NCI-H1417 treated with DMSO at 0.1 percent for 48 hours (cell line): ENCODE data around the gene CADM3.

ENCODE experiments used
- DNase-seq: peaks from one replicate; lab custom pipeline; 2025; lab: John Stamatoyannopoulos, UW

The CADM3 gene

DNA sequence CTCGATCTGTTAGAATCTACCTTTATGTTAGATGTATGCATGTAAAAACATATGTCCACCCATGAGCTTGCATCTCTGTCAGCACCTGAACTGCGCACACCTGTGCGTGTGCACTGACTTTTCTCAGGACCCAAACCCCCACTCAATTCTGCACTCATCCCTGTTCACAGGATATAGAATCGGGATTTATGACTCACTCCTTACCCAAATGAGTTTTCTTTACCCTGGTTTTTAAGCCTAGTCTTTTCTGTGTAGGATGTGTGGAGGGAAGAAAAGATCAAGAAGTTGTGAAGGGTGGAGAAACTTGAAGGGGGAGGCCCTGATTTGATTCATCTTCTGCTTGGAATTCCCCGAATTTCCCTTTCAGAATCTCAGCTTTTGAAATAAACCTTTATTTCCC is 35.7 kb downstream of the CADM3 start:
- no peak for DNase-seq

DNA sequence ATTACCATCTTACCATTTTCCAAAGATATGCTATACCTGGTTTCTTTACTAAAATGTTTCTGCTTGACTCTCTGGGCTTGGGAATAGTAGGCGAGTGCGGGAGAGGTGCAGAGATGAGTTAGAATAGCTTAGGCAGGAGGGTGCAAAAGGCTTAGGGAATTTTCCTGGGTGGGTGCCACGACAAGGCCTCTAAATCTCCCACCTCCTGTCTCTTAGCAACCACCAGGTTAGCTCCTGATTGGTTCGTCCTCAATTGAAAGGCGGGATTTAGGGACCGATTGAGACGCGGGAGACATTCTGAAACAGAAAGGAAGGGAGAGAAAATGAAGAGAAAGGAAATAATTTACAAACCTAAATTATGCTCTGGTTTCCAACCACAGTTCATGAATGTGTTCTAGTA is 36.4 kb downstream of the CADM3 start:
- DNase-seq: no peak

DNA sequence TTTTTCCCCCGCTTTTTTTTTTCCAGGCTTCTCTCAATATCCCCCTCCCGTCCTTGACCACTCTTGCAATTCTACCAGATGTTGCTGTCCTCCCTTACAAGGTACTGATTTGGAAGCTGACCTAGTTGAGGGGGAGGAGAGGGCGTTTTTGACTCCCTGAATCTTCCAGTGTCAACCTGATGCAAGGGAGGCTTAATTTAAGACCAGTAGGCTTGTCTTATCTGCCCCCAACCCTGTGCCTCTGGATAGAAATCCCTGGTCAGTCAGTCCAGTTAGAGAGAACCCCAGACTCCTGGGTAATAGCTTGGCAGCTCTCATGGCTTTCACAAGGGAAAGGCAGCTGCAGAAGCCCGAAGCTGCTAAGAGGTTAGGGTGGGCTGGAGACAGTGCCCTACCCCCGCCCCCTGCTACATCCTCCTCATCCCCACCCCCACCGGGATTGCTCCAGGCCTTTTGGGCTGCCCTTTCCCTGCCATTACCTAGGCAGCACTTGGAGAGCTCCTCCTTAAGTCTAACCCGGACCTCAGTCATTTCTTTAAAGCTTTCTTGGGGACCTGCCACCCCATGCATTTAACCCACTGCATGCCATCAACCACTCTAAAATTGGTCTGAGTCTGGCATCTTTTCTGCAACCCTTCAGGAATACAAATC is 36.9 kb downstream of the CADM3 start:
- no peak for DNase-seq

DNA sequence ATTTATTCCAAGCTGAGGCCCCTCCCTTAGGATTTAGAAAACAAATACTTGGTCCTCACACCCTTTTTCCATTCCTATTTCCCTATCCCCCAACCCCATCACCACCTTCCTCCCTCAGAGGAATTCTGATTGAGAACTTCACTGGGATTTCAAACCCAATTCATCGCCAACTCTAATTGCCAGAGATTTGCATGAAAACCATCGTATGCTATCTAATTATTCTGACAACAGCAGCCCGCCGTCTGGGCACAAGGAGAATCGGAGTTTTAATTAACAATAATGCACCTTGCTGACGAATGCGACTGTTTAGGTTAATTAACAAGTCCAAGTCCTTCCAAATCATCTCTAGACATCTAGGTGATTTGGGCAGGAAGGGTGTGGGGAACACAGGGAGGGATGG is 37.6 kb downstream of the CADM3 start:
- no peak for DNase-seq

DNA sequence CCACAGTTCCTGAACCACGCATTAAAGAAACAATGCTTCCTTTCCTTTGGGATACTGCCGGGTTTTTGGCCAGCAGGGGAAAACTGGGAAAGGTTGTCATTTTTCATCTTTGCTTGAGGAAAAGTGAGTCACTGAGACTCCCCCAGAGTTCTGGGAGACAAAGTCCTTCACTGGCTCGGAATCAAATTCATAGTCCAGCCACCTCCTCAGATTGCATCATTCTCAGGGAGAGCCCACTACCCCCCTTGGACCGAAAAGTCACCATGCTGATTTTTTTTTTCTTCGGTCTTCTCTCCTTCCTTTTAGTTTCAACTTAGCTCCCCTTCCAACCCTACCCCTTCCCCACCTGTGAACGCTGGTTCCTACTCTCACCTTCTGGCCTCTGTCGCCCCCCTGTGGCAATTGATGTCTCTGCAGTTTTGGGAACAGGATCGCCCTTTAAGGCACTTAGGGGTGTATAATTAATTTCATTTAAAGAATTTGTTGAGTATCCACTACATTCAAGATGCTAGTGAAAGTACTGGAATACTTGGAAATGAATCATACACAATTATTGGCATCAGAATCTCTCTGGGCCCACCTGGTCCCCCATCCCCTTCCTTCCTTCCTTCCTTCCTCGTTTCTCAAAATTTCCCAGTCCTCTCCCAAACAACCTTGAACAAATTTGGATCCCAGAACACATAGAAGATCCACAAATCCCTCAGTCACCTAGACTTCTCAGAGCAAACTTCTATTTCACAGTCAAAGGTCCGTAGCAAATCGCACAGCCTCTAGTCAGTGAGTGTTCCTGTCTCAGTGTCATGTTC is 40.1 kb downstream of the CADM3 start:
- DNase-seq: no peak

DNA sequence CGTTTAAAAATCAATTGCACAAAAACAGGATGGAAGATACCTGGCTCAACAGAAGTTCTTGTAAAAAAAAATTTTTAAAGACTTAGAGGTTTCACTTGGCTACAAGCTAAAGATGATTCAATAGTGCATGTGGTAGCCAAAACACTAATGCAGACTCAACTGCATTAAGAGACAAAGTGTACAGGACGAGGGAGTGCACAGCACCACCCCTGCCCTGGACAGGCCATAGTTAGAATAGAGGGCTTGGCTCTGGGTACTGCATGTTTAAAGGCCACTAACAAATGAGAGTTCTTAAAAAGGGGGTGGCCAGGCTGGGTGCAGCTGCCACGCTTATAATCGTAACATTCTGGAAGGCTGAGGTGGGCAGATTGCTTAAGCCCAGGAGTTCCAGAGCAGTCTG is 41.2 kb downstream of the CADM3 start:
- DNase-seq: no peak

DNA sequence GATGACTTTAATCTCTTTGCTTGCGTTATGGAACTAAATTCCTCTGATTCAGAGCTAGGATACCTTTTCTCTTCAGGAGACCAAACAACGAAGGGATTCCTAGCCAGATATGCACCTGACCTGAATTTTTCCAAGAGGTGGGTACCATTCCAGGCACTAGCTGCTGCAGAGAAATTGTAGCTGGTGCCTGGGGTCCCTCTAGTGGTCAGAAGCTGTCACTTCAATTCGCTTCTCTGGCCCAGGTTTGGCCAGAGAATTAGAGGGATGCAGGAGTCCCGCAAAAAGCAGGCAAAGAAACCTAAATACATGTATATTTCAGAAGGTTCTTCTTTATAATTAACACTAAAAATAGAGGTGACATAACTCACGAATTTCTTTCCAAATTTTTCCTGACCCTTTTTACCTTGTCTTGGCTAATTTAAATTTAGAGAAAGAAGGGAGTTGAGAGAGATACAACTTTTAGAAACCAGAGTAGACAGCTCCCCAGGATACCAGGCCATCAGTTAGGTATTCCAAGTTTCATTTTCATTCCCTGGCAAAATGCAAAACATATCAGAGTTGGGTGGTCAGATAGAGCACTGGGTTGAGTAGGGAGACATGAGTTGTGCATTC is 42.8 kb downstream of the CADM3 start:
- DNase-seq: no peak

DNA sequence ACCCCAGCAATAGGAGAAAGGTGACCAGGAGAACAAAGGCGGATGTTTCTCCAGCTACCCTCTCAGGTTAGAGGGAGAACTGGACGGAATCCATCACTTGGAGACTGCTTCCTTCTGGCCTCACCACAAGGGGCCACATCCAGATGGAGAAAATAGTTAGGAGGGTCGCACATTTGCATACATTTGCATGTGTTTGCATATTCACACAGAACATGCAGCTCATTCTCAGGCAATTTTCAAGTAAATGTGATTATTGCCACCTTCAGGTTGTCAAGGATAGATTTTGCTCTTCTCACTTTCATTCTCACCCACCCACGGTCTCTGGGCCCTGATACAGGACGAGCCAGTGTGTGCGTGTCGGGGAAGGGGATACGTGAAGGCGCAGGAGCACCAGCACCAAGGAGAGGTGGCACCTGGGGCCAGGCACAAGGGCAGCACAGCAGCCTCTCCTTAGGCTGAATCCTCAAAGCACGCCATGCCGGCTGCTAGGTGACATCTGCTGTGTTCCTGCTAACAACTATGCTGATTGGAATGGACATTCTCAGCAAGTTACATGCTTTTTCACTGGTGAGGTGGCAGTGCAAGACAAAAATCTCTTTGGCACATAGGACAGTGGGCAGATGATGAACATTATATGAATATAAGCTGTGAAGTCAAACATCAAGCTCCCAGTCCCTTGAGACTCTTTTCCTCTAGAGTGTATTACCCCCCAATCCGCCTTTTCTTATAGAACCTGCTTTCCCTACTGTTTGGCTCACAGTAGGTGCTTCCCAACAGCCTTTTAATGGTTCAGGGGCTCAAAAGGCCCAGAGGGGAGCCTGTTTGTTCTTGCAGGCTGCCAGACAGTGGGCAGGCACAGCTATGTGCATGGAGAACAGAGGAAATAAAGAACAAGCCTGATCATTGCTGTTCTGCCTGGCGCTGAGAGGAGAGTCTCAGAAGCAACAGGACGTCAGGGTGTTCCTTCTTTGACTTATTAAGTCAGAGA is 47.5 kb downstream of the CADM3 start:
- DNase-seq: no peak

DNA sequence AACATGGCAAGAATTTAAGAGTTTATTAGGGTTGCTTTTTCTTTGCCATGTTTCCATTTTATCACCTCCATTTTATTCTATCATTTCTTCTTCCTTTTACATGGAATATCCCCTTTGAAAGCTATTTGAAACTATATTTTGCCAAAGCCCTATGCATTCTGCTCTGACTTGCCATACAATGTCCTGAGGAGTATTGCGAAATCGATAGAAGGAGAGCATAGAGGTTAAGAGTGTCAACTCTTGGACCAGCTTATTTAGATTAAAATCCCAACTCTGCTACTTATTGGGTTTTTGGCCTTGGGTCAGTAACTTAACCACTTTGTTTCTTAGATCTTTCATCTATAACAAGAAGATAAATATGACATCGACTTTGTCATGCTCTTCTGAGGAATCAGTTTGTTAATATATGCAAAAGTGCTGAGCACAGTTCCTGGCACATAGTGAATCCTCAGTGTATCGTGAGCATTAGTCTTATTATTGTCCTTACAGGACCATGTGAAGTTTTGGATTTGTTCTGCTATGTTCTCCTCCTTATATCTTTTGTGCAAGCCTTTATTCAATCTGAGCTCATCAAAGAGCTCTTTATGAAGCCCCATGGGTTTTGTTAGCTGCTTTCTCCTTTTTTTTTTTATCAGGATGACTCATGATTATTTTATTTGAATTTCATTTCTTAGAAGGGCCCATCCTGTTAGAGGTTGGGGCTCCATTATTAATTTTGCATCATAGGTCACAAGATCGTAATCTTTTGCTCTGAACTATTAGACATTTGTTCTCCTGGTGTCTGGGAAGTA is 50.9 kb downstream of the CADM3 start:
- DNase-seq: no peak

DNA sequence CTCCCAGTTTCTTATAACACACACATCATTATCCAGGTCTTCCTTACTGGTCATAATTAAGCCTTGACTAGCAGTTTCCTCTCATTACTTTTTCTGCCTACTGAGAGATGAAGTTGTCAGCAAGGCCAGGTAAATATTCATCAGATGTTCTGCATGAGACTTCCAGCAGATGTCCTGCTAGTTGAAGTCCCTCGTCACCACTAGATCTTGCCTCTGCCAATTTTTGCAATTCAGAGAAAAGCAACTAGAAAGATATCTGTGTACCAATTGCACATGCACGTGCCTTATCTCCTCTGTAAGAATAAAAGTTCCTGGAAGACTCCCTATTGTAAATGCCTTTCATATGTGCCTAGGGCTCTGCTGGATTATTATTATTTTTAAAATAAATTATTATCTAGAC is 51.6 kb downstream of the CADM3 start:
- no peak for DNase-seq

DNA sequence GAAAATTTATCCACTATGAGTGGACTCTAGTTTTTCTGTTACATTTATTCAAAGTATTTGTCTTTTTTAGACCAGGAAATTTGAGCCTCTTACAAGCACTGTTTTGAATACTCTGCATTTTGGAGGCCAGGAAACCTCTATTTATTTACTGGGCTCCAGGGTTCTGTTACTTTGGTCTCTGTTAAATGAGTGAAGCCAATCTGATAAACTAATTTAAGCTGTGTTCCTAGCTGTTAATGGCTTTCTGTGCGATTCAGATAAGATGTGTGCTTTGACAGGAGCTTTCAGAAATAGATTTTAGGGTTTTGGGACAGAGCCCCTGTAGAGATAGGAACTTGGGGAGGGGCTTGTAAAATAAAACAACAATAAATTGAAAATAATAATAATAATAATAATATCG is 57.1 kb downstream of the CADM3 start:
- no peak for DNase-seq

DNA sequence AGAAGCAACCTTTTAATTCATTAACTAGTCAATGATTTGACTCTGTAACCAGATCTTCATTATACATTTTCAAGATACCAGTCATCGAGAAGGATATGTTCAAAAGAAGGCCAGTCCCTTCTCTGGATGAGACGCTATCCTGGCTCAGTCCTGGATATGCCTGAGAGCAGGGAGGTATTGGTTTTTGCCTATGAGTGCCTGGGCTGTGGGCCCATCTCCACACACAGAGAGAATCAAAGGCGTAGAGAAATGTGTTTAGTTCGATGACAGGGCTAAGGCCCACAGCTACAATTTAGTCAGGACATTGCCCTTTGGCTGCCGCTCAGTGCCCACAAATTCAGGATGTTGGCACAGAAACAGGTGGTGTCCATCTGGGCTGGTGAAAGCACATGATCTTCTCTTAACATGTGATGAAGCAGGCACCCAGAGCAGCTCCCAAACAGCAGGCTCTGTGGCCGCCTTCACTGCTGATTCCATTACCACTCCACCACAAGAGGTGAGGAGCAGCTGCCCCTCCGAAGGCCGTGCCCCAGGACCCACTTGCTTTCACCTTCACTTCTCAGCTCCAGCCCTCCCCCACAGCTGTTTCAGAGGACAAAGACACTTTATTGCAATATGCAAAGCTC is 58.0 kb downstream of the CADM3 start:
- no peak for DNase-seq

DNA sequence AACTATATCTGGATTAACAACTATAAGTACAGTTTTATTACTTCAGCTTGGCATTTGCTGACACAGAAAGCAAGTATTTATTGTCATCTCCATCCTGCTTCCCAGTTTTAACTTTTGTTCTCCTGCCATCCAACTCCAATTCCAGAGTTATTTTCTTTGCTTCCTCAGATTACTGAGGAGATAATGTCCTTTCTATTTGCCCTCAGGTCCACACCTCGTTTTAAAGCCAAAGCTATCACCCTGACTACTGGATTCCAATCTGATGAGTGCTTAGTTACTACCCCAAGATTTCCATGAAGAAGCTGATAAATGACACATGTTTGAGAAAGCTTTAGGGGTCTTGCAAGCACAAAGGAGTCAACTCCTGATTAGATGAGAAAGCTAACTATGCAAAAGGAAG is 58.5 kb downstream of the CADM3 start:
- no peak for DNase-seq

DNA sequence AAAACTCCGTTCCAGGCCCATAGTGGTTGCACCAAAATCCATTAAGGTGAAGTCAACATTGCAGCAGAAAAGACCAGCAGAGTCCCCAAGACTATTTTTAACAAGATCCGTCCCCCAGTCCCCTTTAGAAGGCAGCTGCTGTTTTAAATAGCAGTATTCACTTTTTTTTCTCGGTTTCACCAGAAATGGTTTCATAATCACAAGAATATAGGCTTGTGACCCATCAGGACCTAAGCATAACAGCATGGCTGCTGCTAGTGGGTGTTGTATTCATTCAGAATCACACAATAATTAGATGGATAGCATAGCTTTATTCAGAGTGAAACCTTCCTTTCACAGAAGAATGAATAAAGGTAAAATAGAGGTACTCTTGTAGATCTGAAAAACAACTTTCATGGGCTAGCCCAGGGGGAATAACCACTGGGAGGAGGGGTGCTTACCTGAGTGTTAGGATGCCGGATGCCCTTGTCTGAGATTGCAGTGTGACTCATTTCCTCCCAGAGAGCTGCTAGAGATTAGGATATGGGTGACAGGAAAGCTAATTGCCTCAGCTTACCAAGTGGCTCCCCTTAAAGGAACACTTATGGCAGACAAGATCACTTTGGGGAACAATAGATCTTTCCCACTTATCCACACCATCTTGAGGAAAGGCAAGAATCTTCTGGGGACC is 68.3 kb downstream of the CADM3 start:
- no peak for DNase-seq

DNA sequence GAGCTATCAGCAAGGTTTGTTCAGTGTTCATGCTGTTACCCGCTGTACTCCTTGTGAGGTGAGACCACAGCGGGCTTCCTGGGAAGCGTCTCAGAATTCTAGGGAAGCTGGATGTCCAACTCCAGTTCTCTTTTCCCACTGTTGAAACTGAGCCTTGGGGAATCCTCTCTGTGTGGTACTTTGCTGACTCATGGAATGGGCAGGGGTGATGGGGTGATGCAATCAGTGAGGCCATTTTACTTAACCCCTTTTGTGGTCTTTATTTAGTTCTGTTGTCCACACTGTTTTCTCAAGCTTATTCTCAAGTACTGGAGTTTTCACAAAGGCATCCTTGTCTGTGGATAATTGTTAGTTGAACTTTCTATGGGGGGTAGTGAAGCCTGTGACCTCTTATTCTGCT is 75.9 kb downstream of the CADM3 start:
- DNase-seq: no peak

DNA sequence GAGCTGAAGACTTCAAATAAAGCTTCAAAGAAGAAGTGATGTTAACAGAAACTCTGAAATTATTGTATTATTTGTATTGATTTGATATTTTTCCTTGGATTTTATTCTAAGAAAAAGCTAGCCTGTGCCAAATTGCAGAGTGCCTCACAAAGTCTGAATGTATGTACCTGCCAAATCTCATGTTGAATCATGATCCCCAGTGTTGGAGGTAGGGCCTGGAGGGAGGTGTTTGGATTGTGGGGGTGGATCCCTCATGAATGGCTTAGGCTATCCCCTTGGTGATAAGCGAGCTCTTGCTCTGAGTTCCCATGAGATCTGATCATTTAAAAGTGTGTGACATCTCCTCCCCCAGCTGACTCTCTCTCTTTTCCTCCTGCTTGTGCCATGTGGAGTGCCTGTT is 76.9 kb downstream of the CADM3 start:
- DNase-seq: no peak

DNA sequence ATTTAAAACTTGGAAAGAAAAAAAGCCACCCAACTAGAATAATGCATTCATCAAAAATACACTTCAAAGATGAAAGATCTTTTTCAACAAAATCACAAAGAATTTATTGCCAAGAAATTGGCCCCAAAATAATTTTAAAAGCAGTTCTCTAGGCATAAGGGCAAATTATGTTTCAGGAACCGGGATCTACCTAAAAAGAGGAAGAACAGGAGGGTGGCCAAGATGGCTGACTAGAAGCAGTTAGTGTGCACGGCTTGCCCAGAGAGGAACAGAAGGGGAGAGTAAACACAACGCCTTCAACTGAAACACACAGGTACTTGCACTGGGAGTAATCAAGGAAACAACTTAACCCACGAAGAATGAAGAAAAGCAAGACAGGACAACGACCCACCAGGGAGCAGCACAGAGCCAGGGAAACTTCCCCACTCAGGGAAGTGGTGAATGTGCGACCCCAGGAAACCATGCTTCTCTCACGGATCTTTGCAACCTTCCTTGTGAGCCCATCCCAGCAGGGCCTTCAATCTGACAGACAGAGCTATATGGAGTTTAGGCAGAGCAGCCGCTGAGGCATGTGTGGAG is 79.3 kb downstream of the CADM3 start:
- DNase-seq: no peak
